Neutrophil (primary cell): ENCODE measurements around the gene MYMK.

Experiments used
- H3K27ac ChIP-seq: fragments of 200-600 bp; sonication (generic); 2 replicates; pipeline ENCODE4 v1.5.1; 2016; ENCODE audit warnings: mild to moderate bottlenecking, moderate library complexity
- H3K27me3 ChIP-seq: fragments of 200-600 bp; sonication (generic); 2 replicates; pipeline ENCODE4 v1.6.0; 2016; ENCODE audit warnings: mild to moderate bottlenecking
- H3K36me3 ChIP-seq: fragments of 200-600 bp; sonication (generic); 2 replicates; pipeline ENCODE4 v1.5.1; 2017
- H3K4me1 ChIP-seq, 2 experiments: fragments of 200-600 bp in 1 of 2; sonication (generic) in 1 of 2; 1 replicate in 1 of 2; 2 replicates in 1 of 2; pipeline versions ENCODE4 v1.5.1 to v1.6.1; 2013 to 2016; ENCODE audit warnings: low read depth in 1 of 2, low read length in 1 of 2, mild to moderate bottlenecking in 1 of 2, moderate library complexity in 1 of 2; ENCODE audit not compliant: control insufficient read depth in 1 of 2, insufficient read depth in 1 of 2
- H3K4me3 ChIP-seq, 2 experiments: fragments of 200-600 bp in 1 of 2; sonication (generic) in 1 of 2; 1 replicate in 1 of 2; 2 replicates in 1 of 2; pipeline ENCODE4 v1.5.1; 2013 to 2016; ENCODE audit warnings: low read depth in 1 of 2, low read length in 1 of 2, mild to moderate bottlenecking in 1 of 2, moderate library complexity in 1 of 2
- H3K9me3 ChIP-seq: fragments of 200-600 bp; sonication (generic); 2 replicates; pipeline ENCODE4 v1.5.1; 2016
- TF ChIP-seq, protein P1 (sequence below): fragments of 200-600 bp; sonication (generic); IDR thresholded peaks from 2 replicates; pipeline ENCODE4 v1.5.1; 2016; ENCODE audit warnings: antibody characterized with exemption

The MYMK gene

DNA sequence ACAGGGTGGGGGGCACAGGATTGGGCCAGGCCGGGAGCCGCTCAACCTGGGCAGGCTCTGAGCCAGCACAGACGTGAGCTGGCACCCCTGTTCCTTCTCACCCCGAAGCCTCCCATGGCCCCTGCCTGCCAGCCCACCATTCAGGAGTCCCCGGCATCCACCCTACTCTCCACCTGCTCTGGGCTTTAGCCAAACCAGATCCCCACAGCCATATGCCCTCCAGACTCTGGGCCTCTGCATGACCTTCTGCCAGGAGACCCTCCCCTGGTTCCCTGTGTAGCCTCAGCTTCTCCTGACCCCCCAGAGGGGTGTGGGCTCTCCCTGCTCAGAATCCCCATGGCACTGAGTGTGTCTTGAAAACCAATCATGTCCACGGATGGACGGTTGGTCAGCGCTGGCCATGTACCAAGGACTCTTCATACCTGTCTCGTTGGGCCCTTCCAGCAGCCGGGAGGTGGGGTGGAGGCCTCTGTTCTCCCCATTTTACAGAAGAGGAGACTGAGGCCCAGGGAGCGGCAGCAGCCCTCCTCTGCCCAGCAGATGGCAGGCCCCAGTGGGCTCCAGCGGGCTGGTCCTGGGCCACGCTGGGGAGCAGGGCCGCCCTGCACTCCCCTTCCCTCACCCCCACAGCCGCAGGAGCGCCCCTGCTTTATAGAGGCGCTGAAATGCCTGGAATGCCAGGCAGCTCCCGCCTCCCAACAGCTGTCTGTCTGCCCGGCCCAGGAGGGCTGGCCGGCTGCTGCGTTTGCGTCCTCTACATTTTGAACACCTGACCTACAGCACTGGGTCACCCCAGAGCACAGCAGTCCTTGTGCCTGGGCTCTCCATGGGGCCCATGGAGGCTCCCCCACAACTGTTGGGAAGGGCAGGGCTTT lies 3.5 kb upstream of the MYMK start:
- Histone ChIP-seq H3K36me3 (no peaks in the 10 kb centered on the region), H3K4me3 (no peak overlapping the region), H3K27ac (no peak overlapping the region), H3K27me3 (peaks cover 32% of the 10 kb centered on the region), H3K9me3 (no peaks in the 10 kb centered on the region), H3K4me1 (no peaks in the 10 kb centered on the region)
- TF ChIP-seq, protein P1, sequence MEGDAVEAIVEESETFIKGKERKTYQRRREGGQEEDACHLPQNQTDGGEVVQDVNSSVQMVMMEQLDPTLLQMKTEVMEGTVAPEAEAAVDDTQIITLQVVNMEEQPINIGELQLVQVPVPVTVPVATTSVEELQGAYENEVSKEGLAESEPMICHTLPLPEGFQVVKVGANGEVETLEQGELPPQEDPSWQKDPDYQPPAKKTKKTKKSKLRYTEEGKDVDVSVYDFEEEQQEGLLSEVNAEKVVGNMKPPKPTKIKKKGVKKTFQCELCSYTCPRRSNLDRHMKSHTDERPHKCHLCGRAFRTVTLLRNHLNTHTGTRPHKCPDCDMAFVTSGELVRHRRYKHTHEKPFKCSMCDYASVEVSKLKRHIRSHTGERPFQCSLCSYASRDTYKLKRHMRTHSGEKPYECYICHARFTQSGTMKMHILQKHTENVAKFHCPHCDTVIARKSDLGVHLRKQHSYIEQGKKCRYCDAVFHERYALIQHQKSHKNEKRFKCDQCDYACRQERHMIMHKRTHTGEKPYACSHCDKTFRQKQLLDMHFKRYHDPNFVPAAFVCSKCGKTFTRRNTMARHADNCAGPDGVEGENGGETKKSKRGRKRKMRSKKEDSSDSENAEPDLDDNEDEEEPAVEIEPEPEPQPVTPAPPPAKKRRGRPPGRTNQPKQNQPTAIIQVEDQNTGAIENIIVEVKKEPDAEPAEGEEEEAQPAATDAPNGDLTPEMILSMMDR: no peak

DNA sequence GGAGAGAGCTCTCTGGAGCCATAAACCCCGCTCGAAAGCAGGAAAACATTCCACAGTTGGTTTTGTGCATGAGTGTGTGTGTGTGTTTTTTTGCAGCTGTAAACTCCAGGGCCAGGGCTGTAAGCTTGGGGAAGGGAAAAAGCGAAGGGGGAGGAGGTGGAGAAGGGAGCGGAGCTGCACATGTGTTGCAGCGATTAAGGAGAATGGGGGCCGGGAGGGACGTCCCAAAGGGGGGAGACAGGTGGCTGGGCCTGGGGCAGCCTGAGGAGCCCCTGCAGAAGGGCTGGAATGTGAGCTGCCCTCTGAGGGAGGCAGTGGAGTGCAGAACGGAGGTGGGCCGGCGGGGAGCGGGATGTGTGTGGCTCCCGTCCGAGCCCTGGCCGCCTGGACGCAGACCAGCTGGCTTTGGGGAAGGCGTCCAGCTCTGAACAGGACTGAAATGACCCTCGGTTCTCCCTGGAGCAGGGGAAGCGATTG lies 2.7 kb upstream of the MYMK start:
- no peaks in the 10 kb centered on the region for H3K4me1 ChIP-seq
- no peaks in the 10 kb centered on the region for H3K9me3 ChIP-seq
- peaks cover 25% of the 10 kb centered on the region for H3K27me3 ChIP-seq
- H3K36me3 ChIP-seq: no peaks in the 10 kb centered on the region
- H3K27ac ChIP-seq: no peak overlapping the region
- H3K4me3 ChIP-seq: no peak overlapping the region
- TF ChIP-seq, protein P1: no peak

DNA sequence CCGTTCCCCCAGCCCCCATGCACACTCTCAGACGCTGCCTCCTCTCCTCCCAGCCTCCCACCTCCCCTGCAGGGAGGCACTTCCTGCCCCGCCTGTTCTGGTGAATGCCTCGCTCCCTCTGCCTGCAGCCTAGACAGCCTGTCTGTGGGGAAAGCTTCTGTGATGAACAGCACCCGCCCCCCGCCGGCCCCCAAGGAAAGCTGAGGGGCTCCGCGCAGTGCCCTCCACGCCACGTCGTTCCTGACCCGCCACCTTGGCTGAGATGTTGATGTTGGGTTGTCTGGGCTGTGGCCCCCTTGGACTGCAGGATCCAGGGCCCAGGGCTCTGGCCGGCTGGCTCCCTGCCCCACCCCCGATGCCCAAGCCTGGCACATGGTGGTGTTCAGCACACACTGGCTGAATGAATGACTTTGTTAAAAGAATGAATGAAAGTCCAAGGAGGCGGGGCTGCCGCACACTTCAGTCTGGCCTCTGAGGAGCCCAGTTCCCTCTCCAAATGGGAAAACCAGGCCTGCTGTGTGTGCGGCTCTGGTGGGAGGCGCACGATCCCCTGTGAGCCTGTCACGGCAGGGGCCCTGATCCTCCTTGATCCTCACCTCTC lies 2.1 kb upstream of the MYMK start:
- no peaks in the 10 kb centered on the region for H3K9me3 ChIP-seq
- no peaks in the 10 kb centered on the region for H3K36me3 ChIP-seq
- no peak overlapping the region for H3K4me3 ChIP-seq
- no peaks in the 10 kb centered on the region for H3K4me1 ChIP-seq
- H3K27me3 ChIP-seq: peaks cover 20% of the 10 kb centered on the region
- H3K27ac ChIP-seq: no peak overlapping the region
- TF ChIP-seq, protein P1: no peak

DNA sequence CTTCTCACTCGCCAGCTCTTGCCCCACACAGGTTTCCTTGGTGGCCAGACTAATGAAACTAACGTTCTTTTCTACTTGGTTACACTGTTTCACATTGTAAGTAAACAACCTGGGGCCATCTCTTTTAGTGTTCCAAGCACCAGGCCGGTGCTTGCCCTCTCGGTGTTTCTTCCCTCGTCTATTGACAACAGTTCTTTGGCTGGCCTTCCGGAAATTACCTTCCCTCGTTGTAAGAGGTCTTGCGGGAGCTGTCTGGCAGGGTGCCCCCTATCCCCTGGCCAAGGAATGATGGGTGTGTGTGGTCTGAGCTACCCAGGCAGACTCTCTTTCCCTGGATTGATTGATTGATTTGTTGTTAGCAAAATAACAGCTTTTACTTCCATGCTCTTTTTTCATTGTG lies 918 bp upstream of the MYMK start:
- no peaks in the 10 kb centered on the region for H3K36me3 ChIP-seq
- TF ChIP-seq, protein P1: no peak
- H3K4me3 ChIP-seq: no peak overlapping the region
- H3K27me3 ChIP-seq: peaks cover 20% of the 10 kb centered on the region
- H3K4me1 ChIP-seq: no peaks in the 10 kb centered on the region
- H3K9me3 ChIP-seq: no peaks in the 10 kb centered on the region
- no peak overlapping the region for H3K27ac ChIP-seq

DNA sequence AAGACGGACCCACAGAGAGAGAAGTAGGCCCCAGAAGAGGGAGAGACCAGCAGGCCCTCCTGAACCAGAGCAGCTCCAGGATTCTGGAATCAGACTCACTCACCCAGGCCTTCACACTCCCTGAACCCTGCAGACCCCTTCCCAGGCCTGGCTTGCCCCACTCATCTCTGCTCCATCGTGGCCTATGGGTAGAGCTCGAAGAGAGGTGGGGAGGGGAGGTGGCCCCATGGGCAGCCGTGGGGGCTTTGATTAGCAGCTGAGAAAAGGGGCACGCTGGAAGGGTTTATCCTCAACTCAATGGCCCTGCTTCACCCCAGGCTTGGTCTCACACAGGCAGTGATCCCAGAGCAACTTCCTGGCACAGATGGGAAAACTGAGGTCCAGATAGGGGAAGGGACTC lies 613 bp downstream of the MYMK start:
- no peaks in the 10 kb centered on the region for H3K9me3 ChIP-seq
- no peak overlapping the region for H3K27ac ChIP-seq
- TF ChIP-seq, protein P1: no peak
- H3K4me1 ChIP-seq: no peaks in the 10 kb centered on the region
- no peaks in the 10 kb centered on the region for H3K36me3 ChIP-seq
- no peak overlapping the region for H3K4me3 ChIP-seq
- peaks cover 20% of the 10 kb centered on the region for H3K27me3 ChIP-seq
